Osteocyte (in vitro differentiated cells): Measurements from ENCODE around the gene PCDH17. TPM values are rescaled to one million over a fixed set of nuclear protein-coding genes. Genes with fewer than 3 reads are reported as not detected.

Source experiments
- DNase-seq: peaks from one replicate; pipeline ENCODE4 v3.0.0; 2021; ENCODE audit warnings: mixed read lengths; ENCODE audit not compliant: unreplicated experiment; ENCODE audit errors: extremely low spot score
- H3K27ac Mint-ChIP-seq: one replicate; pipeline ENCODE4 v1.8.0; 2021; ENCODE audit warnings: mild to moderate bottlenecking, mixed read lengths; ENCODE audit not compliant: unreplicated experiment
- H3K27me3 Mint-ChIP-seq: one replicate; pipeline ENCODE4 v1.8.0; 2021; ENCODE audit warnings: mixed read lengths; ENCODE audit not compliant: unreplicated experiment
- H3K36me3 Mint-ChIP-seq: one replicate; pipeline ENCODE4 v1.8.0; 2021; ENCODE audit warnings: mixed read lengths; ENCODE audit not compliant: unreplicated experiment
- H3K4me1 Mint-ChIP-seq: one replicate; pipeline ENCODE4 v1.8.0; 2021; ENCODE audit warnings: mixed read lengths; ENCODE audit not compliant: unreplicated experiment
- H3K4me3 Mint-ChIP-seq: one replicate; pipeline ENCODE4 v1.8.0; 2021; ENCODE audit warnings: mild to moderate bottlenecking, moderate library complexity, mixed read lengths; ENCODE audit not compliant: unreplicated experiment
- H3K9me3 Mint-ChIP-seq: one replicate; pipeline ENCODE4 v1.8.0; 2021; ENCODE audit warnings: mixed read lengths; ENCODE audit not compliant: unreplicated experiment
- total RNA-seq: library from RNA; stranded (reverse); gene quantifications from 2 replicates; pipeline ENCODE4 v1.2.1, GENCODE V29; 2021
- TF ChIP-seq, protein P1 (sequence below): fragments of 200-600 bp; sonication (generic); IDR thresholded peaks from 2 replicates; pipeline ENCODE4 v1.5.0; 2021; ENCODE audit warnings: antibody characterized with exemption, mild to moderate bottlenecking, moderate library complexity

PCDH17 gene
- total RNA-seq, 1 donor from 2014 or later, result 0.62 TPM

DNA sequence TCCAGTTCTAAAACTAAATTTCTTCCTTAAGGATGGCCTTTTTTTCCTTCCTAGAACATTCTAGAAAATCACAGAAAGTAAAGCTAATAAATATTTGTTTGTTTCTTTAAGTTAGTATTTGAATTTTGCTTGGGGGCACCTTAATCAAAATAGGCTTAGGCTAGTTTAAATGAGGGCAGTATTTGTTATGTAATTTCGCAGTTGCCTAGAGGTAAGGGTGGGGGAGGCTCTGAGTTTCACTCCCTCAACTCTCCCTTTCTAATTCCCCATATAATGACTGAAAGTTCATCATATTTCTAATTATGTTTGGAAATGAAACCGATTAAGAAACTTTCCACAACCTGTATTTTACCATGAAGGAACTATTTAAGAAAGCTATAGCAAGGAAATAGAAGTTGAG, 40.6 kb downstream of the PCDH17 start:
- H3K9me3 Mint-ChIP-seq, result peaks cover under 1% of the 10 kb centered on the region
- H3K27ac Mint-ChIP-seq, result no peak overlapping the region
- no peak overlapping the region for H3K4me3 Mint-ChIP-seq
- no peak for DNase-seq
- peaks cover 1% of the 10 kb centered on the region for H3K4me1 Mint-ChIP-seq
- H3K36me3 Mint-ChIP-seq, result no peaks in the 10 kb centered on the region
- TF ChIP-seq, protein P1, sequence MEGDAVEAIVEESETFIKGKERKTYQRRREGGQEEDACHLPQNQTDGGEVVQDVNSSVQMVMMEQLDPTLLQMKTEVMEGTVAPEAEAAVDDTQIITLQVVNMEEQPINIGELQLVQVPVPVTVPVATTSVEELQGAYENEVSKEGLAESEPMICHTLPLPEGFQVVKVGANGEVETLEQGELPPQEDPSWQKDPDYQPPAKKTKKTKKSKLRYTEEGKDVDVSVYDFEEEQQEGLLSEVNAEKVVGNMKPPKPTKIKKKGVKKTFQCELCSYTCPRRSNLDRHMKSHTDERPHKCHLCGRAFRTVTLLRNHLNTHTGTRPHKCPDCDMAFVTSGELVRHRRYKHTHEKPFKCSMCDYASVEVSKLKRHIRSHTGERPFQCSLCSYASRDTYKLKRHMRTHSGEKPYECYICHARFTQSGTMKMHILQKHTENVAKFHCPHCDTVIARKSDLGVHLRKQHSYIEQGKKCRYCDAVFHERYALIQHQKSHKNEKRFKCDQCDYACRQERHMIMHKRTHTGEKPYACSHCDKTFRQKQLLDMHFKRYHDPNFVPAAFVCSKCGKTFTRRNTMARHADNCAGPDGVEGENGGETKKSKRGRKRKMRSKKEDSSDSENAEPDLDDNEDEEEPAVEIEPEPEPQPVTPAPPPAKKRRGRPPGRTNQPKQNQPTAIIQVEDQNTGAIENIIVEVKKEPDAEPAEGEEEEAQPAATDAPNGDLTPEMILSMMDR, result no peak
- no peaks in the 10 kb centered on the region for H3K27me3 Mint-ChIP-seq

DNA sequence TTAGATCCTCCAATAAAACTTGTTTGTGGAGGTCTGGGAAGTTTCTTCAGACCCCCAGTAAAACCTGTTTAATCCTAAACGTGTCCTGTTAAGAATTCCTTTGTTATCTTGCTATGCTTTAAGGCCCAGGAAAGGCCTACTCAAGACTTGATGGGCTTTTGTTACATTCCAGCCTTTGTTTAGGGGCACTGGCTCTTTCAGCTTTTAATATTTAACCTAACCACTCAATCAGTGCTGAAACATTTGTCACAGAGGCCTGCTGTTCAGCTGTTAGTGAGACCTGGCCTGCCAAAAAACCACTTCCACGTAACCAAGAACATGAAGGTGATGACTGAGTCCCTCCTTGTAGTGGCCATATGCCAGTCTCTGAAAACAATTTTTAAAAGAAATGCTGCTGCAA, 41.7 kb downstream of the PCDH17 start:
- peaks cover 1% of the 10 kb centered on the region for H3K4me1 Mint-ChIP-seq
- H3K36me3 Mint-ChIP-seq, result no peaks in the 10 kb centered on the region
- H3K4me3 Mint-ChIP-seq, result no peak overlapping the region
- no peak for DNase-seq
- TF ChIP-seq, protein P1, result no peak
- H3K27me3 Mint-ChIP-seq, result no peaks in the 10 kb centered on the region
- H3K27ac Mint-ChIP-seq, result no peak overlapping the region
- peaks cover 6% of the 10 kb centered on the region for H3K9me3 Mint-ChIP-seq

DNA sequence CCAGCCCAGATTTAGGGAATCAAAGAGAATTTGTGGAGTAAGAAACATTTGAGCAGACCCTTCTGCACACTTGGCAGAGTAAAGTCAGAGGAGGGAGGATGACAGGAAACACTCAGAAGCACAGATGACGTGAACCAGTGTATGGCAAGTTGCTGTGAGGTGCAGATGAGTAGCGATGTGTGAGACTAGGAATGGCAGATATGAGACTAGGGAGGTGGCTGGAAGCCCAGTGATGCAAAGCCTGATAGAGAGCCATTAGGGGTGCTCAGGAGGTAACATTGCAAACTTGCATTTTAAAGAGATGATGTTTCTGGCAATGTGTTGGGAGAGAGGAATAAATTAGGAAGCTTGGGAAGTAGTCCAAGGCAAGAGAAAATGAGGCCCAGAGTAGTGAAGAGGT, 44.0 kb downstream of the PCDH17 start:
- H3K9me3 Mint-ChIP-seq, result peaks cover 6% of the 10 kb centered on the region
- no peak for DNase-seq
- TF ChIP-seq, protein P1, result no peak
- peaks cover 1% of the 10 kb centered on the region for H3K4me1 Mint-ChIP-seq
- H3K27me3 Mint-ChIP-seq, result no peaks in the 10 kb centered on the region
- no peak overlapping the region for H3K27ac Mint-ChIP-seq
- H3K36me3 Mint-ChIP-seq, result no peaks in the 10 kb centered on the region
- no peak overlapping the region for H3K4me3 Mint-ChIP-seq

DNA sequence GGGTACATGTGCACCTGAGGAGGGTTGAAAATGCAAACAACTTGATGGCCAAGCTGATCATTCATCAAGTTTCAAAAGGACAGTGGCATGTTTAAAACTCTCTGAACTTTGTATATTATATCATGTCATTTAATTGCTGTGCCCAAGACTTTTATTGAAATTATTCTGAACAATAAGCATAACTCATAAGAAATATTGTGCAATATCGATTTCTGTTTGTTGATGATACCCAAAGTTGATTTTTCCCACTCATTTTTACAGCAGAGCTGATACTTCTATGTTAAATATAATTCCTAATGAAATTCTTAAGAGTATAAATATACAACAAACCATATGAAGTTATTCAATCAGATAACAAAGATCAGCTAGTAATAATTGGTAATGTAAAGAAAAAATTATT, 49.1 kb downstream of the PCDH17 start:
- no peak for DNase-seq
- H3K4me1 Mint-ChIP-seq, result peaks cover 1% of the 10 kb centered on the region
- no peak overlapping the region for H3K4me3 Mint-ChIP-seq
- no peak overlapping the region for H3K27ac Mint-ChIP-seq
- no peaks in the 10 kb centered on the region for H3K36me3 Mint-ChIP-seq
- TF ChIP-seq, protein P1, result no peak
- H3K9me3 Mint-ChIP-seq, result peaks cover 6% of the 10 kb centered on the region
- H3K27me3 Mint-ChIP-seq, result no peaks in the 10 kb centered on the region

DNA sequence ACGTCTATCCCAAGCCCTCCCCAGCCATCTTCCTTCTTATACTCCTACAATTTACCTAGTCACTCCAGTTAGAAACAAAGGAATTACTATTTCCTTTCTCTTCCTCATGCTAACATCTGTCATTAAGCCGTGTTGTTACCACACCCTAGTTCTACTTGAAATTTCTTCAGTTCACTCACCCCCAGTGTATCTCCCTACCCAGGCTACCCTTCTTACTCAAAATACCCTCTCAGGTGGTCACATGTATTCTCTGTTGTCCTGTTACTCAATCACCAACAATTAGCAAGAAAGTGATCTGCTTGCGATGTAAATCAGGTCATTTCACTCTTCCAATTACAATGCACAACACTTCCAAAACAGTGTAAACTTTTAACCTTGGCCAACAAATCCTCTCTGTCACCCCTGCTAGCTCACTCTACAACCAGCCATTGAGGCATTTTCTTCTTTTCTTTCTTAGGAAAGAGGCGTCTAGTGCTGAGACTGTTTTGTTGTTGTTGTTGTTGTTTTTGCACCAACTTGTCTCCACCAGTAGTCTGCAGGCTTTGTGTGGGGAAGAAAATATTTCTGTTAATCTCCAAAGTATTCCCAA, 50.7 kb downstream of the PCDH17 start:
- no peak overlapping the region for H3K4me3 Mint-ChIP-seq
- H3K27me3 Mint-ChIP-seq, result no peaks in the 10 kb centered on the region
- no peak for DNase-seq
- no peak overlapping the region for H3K27ac Mint-ChIP-seq
- peaks cover 5% of the 10 kb centered on the region for H3K9me3 Mint-ChIP-seq
- TF ChIP-seq, protein P1, result no peak
- no peaks in the 10 kb centered on the region for H3K4me1 Mint-ChIP-seq
- H3K36me3 Mint-ChIP-seq, result no peaks in the 10 kb centered on the region
